Measurements from ENCODE around the gene CAP2.

Gene CAP2

DNA sequence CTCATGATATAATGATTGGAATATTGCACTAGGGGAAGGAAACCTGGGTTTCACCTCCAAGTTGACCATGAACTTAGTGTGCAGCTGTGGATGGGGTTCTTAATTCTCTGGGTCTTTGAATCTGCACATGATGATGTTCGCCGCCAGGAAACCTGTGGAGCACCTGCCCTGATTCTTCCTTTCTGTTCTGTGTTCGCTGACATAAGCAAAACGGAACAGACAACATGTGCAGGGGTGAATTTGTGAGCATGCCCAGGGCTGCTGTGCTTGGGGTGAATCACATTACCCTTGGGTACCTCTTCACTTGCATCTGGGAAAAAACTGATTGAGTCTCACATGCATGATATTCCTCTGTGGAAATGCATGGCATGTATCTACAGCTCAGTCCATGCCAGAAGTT is 48.8 kb downstream of the CAP2 start:
- no peak for DNase-seq

DNA sequence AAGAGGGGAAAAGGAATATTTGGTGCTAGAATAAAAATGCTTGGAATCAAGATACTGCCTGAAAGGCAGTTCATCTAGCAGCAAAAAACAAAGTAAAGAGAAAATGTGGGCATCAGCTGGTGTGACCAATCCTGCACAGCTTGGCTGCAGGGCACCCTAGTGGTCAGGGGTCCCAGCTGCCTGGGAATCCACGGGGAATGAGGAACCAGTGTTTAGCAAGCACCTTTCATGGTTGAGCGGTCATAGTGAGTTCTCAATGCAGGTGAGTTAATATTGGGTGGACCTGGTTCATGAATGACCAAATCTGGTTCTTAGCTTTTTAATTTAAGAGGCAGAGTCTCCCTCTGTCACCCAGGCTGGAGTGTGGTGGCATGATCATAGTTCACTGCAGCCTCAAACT is 53.3 kb downstream of the CAP2 start:
- DNase-seq = no peak

GRCh38 chr6:17448165-17448564 is 54.8 kb downstream of the CAP2 start:
- DNase-seq = no peak

DNA sequence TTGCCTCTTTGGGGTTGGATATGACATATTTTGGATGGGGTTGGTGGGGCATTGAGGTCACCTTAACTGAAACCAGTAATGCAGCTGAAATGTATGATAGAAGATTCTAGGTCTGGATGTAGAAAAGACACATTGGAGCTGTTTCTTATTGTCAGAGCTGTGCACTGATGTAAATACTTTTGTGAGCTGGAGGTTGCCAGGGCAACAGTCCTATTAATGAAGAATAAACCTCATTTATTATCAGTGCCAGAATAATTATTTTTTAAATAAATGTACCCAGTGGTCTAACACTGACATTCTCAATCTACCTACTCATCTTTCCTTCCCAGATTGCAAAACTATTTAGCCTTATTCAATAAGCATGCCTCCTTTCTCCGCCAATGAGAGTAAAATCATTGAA is 57.0 kb downstream of the CAP2 start:
- DNase-seq = no peak

- DNase-seq = no peak
Measured at GRCh38 chr6:17450832-17451231, 57.4 kb downstream of the CAP2 start.

DNA sequence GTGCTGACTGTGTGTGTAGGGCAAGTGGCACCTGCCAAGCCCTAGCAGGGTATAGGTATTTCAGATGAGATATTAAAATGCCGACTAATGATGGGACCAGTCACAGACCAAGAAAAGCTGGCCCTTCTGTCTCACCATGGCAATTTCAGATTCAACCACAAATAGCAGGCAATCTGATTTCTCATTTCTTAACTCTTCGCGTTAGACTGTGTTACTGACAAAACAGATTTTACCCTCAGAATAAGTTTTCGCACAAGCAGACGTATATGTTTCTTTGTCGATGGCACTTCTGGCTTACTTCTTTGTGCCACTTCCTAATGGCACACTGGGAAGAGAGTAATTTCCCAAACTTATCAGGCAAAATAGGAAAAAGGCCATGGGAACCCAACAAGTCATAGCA is 58.7 kb downstream of the CAP2 start:
- no peak for DNase-seq

DNA sequence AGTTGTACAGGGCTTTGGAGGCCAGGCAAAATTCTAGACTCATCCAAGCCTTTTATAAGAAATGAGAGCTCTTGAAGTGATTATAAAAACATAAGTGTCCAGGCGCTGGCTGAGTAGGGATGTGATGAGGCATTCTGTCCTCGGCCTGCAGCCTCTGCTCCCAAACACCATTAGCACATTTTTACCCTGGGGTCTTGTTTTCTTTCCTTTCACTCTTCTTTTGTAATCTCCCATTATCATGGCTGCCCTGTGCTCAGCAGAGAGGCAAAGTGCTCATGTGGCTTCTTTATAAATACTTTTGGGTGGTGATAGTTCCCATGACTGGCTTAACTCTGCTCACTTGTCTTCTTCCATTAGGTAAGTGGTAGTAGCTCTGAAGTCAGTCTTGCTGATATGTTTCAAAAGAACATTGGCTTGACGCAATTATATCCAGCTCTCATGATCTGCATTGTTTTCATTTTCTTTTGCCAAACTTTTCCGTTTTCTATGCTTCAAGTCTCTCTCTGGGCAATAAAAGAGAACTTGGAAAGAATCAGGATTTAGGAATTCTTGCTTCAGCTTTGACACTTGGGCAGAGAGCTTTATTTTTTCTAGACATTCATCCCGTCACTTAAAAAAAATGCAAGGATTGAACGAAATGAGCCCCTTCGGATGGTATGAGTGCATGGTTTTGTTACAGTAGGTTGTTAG is 61.1 kb downstream of the CAP2 start:
- no peak for DNase-seq

DNA sequence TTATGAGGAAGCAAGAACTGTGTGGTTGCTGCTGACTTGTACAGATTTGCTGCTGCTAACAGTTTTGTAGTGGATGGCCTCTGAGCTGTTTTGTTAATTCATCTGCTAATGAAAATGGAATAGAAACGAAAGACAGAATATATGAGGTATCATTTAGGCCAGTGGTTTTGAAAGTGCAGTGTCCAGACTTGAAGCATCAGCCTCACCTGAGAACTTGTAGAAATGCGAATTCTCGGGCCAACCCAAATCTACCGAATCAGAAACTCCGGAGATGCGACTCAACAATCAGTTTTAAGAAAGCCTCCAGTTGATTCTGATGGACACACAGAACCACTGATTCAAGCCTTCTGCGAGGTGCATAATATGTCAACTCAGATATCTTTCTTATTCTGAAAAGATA is 62.5 kb downstream of the CAP2 start:
- no peak for DNase-seq

GRCh38 chr6:17456711-17457110 is 63.3 kb downstream of the CAP2 start:
- no peak for DNase-seq

DNA sequence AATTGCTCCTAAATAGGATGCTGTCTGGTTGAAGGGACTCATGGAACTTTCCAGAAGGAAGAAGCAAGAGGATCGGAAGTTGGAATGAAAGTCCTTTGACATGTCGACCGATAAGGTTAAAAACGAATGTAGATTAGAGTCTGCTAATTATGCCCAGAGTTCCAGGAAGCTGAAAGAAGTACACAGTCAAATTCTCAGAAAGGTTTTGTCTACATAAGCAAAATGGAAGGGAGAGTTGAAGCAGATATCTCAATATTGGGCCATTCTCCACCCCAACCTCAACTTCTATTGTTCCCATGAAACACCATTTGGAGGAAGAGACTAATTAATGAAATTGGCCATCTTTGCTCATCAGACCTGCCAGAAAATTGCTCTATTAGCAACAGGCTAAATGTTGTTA is 64.0 kb downstream of the CAP2 start:
- no peak for DNase-seq

DNA sequence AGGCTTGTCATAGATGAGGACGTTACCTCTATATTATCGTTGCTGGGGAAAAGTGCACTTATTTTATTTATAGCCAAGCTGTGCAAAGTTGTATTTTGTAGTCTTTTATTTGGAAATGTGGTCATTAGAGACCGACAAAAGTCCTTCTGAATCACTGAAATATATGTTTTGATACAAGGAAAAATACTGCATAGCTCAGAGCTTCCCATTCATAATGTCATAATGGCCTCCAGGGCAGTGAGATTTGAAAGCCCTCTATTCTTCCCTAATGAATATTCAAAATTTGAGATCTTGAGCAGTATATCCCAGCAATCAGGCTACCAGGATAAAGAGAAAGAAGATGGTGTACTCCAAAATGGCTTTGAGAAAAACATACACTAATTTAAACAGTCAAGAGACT is 64.6 kb downstream of the CAP2 start:
- DNase-seq = no peak

GRCh38 chr6:17458966-17459365 is 65.6 kb downstream of the CAP2 start:
- no peak for DNase-seq

DNA sequence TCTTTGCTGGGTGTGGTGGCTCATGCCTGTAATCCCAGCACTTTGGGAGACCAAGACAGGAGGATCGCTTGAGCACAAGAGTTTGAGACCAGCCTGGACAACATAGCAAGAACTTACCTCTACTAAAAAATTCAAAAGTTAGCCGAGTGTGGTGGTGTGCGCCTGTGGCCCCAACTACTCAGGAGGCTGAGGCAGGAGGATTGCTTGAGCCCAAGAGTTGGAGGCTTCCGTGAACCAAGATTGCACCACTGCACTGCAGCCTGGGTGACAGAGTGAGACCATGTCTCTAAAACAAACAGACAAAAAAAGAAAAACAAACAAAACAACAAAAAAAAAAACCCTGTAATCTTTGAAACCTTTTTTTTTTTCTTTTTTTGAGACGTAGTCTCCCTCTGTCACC is 67.5 kb downstream of the CAP2 start:
- DNase-seq = no peak

- DNase-seq = no peak
Measured at GRCh38 chr6:17466147-17466546, 72.8 kb downstream of the CAP2 start.

DNA sequence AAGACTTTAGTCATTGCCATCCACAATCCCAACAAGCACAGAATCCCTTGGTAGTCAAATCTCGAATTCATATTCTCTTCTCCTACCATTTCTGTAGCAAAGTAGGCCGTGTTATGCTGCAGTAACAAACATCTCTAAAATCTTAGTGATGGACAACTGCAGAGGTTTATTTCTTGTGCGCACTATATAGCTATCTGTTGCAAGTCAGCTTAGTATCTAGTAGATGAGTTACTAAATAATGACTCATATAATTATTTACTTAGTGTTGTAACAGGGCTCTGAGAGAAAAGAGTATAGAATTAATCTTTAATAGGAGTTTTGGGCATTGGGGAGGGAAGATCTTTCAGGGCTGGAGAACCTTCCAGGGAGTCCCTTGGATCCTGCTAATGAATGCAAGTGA is 73.3 kb downstream of the CAP2 start:
- no peak for DNase-seq

DNA sequence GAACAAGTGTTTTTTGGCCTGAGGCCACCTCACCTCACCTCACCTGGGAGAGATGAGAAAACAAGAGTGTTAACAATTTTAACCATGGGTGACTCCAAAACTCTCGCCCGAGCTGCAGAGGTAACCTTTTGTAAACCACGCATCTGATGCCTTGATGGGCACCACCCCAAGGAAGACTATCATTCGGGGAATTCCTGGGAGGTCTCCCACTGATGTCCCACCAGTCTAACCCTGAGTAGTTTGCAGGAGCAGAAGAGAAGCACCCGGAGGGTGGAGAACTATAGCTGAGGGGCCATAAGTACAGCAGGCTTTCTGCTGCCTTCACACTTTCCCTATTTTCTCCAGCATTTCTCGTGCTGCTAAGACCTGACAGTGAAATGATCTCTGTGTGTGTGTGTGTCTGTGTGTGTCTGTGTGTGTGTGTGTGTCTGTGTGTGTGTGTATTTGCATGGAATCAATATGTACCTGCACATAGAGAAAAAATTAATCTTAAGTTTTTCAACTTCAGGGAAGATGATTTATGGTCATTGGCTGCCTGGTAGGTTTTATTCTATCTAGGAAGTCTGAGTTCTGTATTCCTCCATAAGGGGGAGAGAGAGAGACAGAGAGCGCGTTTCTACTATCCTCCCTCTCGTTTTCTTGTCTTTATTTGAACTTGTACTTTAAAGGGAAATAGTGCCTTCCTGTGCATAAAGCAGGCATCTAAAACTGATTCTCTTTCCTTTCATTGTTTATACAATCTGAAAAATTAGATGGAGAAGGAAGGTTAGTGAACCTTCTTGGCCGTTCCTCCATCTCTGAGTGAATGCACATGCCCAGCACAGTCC is 75.8 kb downstream of the CAP2 start:
- DNase-seq = no peak

DNA sequence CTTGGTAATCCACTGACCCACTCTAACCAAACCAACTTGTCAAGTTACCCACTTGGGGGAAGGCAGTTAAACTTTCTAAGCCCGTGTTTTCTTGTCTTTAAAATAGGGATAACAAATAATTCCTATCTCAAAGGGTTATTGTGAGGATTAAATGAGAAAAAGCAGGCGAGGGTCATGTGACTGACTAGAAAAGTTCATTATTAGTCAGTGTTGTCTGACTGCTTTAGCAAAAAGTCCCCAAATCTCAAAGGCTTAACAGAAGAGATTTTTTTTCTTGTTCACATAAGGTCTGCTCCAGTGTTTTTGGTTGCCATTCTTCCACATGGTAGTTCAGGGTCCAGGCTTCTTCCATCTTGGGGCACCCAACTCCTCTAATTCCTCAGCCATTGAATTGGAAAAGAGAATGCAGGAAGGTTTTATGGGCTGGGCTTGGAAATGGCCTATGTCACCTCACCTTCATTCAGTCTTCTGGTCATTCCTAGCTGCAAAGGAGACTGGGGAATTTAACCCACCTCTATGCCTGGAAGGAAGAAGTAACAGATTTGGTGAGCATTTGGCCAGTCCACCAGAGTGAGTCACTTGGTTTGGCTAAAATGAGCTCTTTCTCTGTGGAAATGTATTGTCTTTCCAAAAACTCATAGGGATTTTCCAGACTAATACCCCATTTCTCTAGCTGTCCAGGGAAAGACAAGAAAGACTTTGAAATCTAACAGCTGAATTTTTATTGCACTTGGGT is 77.0 kb downstream of the CAP2 start:
- DNase-seq = no peak

DNA sequence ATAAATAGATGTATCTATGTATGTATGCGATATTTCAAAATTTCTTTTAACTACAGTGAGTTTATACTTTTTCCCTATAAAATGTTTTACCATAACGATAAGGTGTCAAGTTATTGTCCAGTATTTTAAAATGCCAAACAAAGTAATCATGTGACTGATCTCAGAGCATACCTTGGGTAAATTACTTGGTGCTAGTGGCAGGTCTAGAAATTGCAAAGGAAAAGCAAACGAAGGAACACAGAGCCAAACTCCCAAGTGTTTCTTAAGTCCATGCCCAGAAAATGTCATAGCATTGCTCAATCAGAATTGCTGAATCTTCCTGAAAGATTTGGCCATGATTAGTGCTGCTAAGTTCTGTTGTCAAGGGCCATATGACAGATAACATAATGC is 77.5 kb downstream of the CAP2 start:
- peak; percentile 61 for DNase-seq

DNA sequence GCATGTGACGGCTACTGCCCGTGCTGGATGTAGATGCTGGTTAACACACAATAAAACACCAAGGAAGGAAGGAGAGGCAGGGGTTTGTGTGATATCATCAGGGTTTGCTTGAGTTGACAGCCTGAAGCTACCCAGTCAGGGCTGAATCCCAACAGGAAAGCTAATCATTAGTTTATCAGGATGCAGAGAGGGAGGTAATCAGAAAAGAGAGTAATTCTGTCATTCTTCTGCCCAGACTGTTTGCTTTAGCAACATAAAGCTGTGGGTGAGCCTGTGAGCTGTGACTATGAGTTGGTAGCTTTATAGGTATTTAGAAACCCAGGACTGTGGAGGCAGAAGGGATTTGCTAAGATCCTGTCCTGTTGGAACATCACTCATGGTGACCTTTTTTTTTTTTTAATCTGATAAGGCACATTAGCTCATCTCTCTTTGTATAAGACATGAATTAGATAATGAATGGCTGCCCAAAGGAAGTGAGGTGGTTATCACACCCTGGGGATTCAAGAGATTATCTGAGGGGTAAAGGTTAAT is 79.3 kb downstream of the CAP2 start:
- DNase-seq = peak; percentile 2

DNA sequence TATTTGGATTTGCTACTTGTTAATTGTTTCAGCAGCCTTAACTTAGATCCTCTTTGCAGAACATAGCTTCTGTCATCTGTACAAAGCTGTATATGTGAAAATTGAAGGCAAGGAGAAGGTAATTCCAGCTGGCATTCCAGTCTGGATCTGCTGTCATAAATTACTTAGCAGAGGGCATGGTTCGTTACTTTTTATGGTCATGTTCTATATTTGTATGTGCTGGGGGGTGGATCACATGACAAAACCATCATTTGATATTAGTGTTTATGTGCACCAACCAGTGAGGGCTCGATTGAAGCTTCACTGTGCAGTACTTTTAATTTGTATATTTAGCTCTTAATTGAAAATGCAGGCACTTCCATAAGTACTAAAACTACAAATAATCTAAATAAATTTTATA is 80.2 kb downstream of the CAP2 start:
- no peak for DNase-seq

GRCh38 chr6:17474289-17474688 is 80.9 kb downstream of the CAP2 start:
- no peak for DNase-seq

DNA sequence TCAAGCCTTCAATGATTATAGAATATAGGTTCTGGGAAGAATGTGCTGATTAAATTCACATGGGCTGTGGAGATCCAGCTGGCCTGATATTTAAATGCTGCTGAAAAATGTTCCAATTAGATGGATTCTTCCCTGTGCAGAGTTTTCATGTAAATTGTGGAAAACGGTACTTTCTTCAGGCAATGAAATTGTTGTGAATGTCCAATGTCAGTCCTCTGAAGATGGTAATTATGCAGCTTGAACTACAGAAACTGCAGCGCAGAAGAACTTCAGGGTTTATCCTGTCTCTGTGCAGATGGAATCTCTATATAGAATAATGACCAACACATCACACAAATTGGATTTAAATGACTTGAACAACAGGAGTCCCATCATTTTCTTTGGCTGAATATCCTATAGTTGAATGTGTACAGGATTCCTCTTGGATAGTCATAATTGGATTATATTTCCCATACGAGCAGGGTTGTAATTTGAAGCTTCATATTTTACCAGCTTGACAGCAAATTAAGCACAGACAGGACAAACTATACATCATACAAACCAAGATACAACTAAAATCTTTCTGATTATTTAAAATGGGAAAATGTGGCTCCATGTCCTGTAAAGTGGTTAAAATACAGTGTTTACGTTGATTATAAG is 82.3 kb downstream of the CAP2 start:
- DNase-seq = no peak

DNA sequence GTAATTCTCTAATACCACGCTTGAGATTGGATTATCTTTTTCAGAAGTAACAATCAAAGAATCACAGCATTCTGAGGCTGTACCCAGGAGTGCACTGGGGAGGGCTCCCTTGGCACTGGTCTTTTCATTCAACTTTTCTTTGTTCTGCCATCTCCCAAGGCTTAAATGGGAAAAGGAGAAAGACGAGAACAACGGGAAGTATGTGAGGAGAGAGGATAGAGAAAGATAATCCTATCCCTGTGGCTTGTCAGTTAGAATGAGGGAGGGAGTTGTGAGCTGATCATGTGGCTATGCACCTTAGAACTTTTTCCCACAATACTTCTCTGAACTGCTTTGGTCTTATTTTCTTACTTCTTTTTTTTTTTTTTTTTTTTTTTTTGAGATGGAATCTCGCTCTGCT is 83.1 kb downstream of the CAP2 start:
- DNase-seq = no peak

All from inflammatory macrophage treated with lipopolysaccharide for 4 hours (primary cell).